GM19468 (cell line): ENCODE measurements around the gene APOD.
"Not testable (repeated sequence)": the region's sequence is repeated elsewhere in the genome, so short reads cannot be mapped to it uniquely, and the experiment has no call there.

Experiments
- ATAC-seq: cut with Tn5 transposase; IDR thresholded peaks from one replicate; pipeline ENCODE4 v1.9.1; 2021; ENCODE audit warnings: mild to moderate bottlenecking, moderate library complexity, moderate number of reproducible peaks; ENCODE audit not compliant: unreplicated experiment; ENCODE audit errors: extremely low read depth

Gene APOD

DNA sequence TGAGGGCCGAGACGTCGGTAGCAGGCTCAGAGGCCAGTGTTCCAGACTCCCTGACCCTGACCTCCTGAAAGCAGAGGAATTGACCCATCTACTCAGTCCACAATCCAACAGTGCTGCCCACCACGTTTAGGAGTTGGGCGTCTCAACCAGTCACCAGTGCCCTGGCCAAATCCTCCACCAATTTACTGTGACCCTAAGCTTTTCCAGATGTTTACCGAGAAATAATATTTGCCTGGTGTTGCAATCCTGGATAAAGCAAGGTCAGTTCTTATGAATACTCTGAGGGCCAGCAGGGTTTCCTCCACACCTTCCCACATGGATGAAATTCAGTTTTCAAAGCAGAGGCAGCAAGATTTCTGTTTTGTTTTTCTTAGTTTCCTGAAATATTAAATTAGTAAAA lies 7.5 kb upstream of the APOD start:
- ATAC-seq, result no peak

- not testable (repeated sequence) for ATAC-seq
Measured at GRCh38 chr3:195590381-195590780, 6.6 kb upstream of the APOD start.

GRCh38 chr3:195589796-195590195 lies 6.1 kb upstream of the APOD start:
- ATAC-seq, result not testable (repeated sequence)

DNA sequence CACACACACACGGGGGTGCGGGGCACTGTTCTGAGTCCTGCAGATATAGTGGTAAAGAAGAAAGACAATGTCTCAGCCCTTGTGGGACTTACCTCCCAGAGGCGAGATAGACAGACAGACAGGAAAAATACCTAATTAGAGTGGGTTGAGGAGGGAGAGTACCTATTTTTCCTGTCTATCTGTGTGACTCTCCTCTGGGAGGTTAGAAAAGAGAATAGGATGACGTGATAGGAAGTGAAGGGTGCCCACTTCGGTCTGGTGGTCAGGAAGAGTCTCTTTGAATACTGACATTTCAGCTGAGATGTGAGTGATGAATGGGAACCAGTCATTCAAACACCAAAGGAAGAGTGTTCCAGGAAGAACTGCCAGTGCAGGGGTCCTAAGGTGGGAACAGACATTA lies 4.1 kb upstream of the APOD start:
- ATAC-seq, result no peak

DNA sequence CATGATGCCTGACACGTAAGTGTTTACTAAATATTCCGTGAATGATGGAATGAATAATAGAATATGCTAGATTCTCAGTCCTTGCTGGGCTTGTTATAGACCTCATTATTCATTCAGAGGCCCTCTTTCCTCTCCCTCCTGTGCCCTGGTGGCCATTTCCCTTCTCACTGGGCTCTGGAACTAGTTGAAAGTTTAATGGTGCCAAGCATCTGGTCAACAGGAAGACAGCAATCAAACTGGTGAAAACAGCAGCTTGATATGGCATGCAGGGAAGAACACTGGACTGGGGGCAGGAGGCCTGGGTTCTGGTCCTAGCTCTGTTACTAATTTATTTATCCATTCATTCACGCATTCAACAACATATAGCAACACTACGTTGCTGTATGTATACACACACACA lies 3.7 kb upstream of the APOD start:
- ATAC-seq, result no peak

DNA sequence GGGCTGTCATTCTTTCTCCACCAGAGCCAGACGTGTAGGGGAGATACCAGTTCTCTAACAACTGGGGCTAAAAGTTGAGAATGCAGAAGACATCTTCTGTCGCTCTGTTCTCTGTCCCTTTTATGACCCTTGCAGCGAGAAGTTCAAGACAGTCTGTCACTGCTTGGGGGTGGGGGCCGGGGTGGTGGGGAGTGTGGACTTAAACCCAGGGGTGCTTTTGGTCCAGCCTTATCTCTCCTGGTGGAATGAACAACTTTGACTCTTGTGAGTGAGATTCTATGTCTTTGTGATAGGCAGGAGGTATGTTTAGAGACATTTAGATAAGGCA lies 767 bp upstream of the APOD start:
- no peak for ATAC-seq

- ATAC-seq, result no peak
Measured at GRCh38 chr3:195582947-195583346, 793 bp downstream of the APOD start.

- ATAC-seq, result no peak
Measured at GRCh38 chr3:195580744-195581443, 2.8 kb downstream of the APOD start.

DNA sequence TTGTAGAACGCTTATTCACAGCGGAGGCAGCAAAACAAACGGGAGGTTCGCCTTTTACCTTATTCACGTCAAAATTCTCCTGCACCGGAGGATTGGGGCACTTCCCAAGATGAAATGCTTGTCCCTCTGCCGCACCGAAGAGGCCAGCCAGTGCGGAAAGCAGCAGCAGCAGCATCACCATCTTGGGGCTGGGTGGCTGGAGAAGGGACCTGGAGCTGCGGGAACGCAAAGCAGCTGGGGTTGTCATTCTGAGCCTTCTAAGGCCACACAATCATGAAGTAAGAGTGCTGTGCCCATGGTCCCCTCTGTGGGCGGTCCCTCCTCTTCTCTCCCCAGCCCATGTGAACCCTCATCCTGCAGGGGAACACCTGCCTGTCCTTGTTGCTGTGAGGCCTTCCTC lies 4.5 kb downstream of the APOD start:
- no peak for ATAC-seq

- ATAC-seq, result no peak
Measured at GRCh38 chr3:195578565-195578964, 5.2 kb downstream of the APOD start.

DNA sequence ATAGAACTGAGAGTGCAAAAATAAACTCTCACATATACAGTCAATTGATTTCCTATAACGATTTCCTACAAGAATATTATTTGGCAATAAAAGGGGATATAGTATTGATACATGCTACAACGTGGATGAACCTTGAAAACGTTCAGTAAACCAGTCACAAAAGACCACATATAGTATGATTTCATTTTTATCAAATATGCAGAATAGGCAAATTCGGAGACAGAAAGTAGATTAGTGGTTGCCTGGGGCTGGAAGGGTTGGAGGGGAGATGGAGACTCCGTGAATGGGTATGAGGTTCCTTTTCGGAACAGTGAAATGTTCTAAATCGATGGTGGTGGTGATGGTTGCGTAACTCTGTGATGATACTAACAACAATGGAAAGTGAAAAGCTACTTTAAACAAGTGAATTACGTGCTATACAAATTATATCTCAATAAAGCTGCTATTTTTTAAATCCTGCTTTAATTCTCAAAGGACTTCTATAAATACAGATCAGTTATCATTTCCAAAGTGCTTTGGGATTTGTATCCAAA lies 6.0 kb downstream of the APOD start:
- no peak for ATAC-seq

- no peak for ATAC-seq
Measured at GRCh38 chr3:195574497-195575304, 9.0 kb downstream of the APOD start.

GRCh38 chr3:195573611-195574496 lies 9.9 kb downstream of the APOD start:
- ATAC-seq, result no peak

DNA sequence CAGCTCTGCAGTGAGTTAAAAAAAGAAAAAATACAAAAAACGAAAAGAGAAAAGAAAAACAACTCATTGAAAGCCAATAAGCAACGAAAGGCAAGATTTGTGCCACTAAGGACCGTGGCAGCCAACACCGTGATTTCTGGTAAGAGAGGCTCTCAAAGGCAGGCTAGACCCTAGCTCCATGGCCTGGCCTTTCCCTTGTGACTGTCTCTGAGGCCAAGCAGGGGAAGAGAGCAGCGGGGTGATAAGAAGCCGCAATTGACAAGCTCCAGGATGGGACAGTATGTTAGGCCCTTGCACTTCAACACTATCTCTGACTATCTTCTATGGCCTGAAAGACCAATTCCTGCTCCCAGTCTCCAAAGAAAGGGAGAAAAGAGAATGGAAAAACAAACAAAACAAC lies 12.4 kb downstream of the APOD start:
- ATAC-seq, result no peak

DNA sequence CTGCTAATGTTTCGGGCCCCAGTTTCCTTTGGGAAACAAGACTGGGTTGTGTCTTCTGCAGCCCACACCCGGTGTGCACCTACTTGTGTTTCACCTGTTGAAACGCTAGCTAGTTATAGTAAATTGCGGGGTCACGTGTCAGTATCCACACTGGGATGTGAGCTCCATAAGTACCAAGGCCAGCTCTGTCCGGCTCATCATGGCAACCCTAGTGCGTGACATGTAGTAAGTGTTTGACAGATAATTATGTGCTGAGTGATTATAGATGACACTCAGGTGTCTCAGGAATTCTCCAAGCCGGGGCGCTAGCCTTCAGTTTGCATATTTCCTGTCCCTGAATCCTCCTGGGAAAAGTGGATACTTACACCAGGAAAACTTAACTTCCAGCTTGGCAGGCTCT lies 12.8 kb downstream of the APOD start:
- ATAC-seq, result no peak

DNA sequence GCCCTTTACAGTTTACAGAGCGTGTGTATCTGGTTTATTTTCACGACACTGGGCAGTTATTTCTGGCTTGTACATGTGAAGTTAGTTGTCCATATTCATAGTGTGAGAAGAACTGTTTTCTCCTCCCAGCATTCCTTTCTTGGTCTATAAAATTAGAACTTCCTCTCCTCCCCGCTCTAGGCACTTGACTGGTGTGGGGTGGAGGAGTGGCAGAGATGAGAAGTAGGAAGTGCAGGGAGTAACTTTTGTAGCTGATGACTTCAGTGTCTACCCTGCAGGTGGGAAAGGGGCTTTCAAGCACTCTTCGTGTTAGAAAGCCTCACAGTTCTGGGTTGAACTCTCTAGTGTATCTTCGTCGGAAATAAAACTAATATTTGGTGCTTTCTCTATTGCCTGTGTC lies 13.4 kb downstream of the APOD start:
- no peak for ATAC-seq

- no peak for ATAC-seq
Measured at GRCh38 chr3:195568630-195569029, 15.1 kb downstream of the APOD start.

GRCh38 chr3:195566797-195567196 lies 16.9 kb downstream of the APOD start:
- no peak for ATAC-seq

- no peak for ATAC-seq
Measured at GRCh38 chr3:195565716-195566115, 18.0 kb downstream of the APOD start.

- ATAC-seq, result no peak
Measured at GRCh38 chr3:195563317-195563716, 20.4 kb downstream of the APOD start.
